ENCODE measurements around the gene PIGU.

- TF ChIP-seq CTCF (IDR thresholded peaks at IDR 0.05; ENCODE audit: insufficient read depth, low read length) (no peak), REST (IDR thresholded peaks at IDR 0.05; ENCODE audit: insufficient replicate concordance, low read depth) (no peak), GABPA (IDR thresholded peaks at IDR 0.05; ENCODE audit: low read depth) (no peak), POLR2AphosphoS5 (IDR thresholded peaks at IDR 0.05; ENCODE audit: low read depth) (no peak)
Measured at GRCh38 chr20:34706912-34707784, 30.3 kb upstream of the PIGU start.

All from HL-60 (cell line).